ENCODE measurements around the gene GABRG3. TPM values are rescaled to one million over a fixed set of nuclear protein-coding genes. Genes with fewer than 3 reads are reported as not detected.

GABRG3 gene
- polyA plus RNA-seq, 1 experiment: not detected

DNA sequence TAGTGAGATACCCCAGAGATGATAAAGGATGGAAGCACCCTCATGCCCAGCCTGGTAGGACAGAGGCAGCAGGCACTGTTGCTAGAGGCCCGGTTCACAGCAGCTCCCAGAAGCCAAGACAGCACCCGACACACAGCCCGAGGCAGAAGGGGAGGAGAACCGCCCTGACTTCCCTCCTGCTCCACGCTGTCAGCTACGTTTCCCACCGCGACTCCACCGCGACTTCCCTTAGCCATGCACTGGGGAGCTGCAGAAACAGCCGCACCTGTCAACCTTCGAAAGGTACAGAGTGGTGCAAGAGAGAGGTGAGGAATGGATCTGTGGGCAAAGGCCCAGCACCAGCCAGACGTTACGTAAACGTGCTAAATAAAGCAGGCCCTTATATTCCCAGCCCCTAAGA lies 529.2 kb downstream of the GABRG3 start:
- no peaks in the 10 kb centered on the region for H3K27me3 ChIP-seq (ENCODE audit: control insufficient read depth, insufficient read depth, low read length)
- H3K36me3 ChIP-seq (ENCODE audit: control insufficient read depth, insufficient read depth, low read length): no peaks in the 10 kb centered on the region
- TF ChIP-seq, protein P1, sequence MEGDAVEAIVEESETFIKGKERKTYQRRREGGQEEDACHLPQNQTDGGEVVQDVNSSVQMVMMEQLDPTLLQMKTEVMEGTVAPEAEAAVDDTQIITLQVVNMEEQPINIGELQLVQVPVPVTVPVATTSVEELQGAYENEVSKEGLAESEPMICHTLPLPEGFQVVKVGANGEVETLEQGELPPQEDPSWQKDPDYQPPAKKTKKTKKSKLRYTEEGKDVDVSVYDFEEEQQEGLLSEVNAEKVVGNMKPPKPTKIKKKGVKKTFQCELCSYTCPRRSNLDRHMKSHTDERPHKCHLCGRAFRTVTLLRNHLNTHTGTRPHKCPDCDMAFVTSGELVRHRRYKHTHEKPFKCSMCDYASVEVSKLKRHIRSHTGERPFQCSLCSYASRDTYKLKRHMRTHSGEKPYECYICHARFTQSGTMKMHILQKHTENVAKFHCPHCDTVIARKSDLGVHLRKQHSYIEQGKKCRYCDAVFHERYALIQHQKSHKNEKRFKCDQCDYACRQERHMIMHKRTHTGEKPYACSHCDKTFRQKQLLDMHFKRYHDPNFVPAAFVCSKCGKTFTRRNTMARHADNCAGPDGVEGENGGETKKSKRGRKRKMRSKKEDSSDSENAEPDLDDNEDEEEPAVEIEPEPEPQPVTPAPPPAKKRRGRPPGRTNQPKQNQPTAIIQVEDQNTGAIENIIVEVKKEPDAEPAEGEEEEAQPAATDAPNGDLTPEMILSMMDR (IDR thresholded peaks at IDR 0.05; ENCODE audit: insufficient read depth, low read depth, low read length): no peak
- DNase-seq (ENCODE audit: low read depth): no peak
- POLR2A ChIA-PET: no interaction called here
- no peak overlapping the region for H3K4me3 ChIP-seq (ENCODE audit: low read depth, low read length)
- CTCF ChIA-PET: no interaction called here

DNA sequence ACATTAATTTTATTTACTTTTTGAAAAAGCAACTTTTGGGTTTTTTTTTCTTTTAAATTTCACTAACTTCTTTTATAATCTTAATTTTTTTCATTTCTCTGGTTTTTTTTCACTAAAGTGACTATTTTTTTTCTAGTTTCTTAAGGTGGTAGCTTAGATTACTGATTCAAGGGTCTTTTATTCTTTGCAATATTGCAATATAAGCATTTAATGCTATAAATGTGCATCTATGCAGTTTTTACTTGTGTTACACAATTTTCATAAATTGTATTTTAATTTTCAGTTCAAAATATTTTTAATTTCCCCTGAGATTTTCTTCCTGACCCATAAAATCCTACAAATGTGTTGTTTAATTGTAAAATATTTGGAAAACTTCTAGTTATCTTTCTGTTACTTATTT lies 535.8 kb downstream of the GABRG3 start:
- ChIA-PET POLR2A (no interaction called here), CTCF (no interaction called here)
- H3K27me3 ChIP-seq (ENCODE audit: control insufficient read depth, insufficient read depth, low read length): no peaks in the 10 kb centered on the region
- no peaks in the 10 kb centered on the region for H3K36me3 ChIP-seq (ENCODE audit: control insufficient read depth, insufficient read depth, low read length)
- no peak overlapping the region for H3K4me3 ChIP-seq (ENCODE audit: low read depth, low read length)
- TF ChIP-seq, protein P1 (IDR thresholded peaks at IDR 0.05; ENCODE audit: insufficient read depth, low read depth, low read length): no peak
- DNase-seq (ENCODE audit: low read depth): no peak

DNA sequence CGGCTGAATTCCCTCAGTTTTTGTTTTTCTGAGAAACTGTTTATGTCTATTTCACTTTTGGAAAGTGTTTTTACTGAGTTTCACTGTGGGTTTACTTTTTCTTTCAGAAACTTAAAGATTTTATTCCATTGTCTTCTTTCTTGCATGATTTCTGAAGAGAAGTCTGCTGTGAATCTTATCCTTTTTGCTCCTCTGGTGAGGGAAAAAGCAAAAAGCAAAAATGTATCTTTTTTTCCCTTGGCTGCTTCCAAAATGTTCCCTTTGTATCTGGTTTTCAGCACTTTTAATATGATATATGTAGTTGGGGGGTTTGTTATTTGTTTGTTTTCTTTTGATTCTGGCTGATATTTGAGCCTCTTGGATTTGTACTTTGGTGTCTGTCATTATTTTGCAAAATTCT lies 538.0 kb downstream of the GABRG3 start:
- no peak for DNase-seq (ENCODE audit: low read depth)
- POLR2A ChIA-PET: no interaction called here
- CTCF ChIA-PET: no interaction called here
- H3K4me3 ChIP-seq (ENCODE audit: low read depth, low read length): no peak overlapping the region
- TF ChIP-seq, protein P1 (IDR thresholded peaks at IDR 0.05; ENCODE audit: insufficient read depth, low read depth, low read length): no peak
- no peaks in the 10 kb centered on the region for H3K27me3 ChIP-seq (ENCODE audit: control insufficient read depth, insufficient read depth, low read length)
- H3K36me3 ChIP-seq (ENCODE audit: control insufficient read depth, insufficient read depth, low read length): no peaks in the 10 kb centered on the region

DNA sequence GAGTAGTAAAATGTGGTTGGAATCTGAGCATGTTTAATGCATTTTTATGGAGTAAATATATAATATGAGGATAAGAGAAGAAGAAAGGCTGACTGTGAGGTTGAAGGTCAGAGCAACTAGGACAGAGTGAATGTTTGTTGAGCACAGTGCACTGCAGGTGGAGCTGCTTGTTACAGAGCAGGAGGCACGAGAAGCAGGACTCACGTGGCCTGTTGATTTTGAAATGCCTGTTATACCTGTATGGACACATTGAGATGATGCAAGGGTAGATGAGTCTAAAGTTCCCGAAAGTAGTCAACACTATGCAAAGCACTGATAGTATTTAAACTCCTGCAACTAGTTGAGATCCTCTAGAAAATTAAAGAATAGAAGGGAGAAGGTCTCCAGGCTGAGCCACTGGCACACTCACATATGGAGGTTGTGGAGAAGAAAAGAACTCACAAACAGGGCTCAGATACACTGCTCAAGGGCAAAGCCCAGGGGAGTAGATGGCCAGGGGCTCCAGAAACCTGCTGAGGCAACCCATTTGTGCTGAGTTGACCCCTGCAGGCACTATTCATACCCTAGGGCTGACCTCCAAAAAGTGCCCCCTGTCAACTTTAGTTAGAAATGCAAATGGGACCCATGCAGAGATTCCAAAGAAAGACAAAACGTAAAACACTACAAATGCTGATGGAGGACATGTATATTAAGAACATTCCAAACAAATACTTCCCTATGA lies 541.5 kb downstream of the GABRG3 start:
- no peak for DNase-seq (ENCODE audit: low read depth)
- no peaks in the 10 kb centered on the region for H3K36me3 ChIP-seq (ENCODE audit: control insufficient read depth, insufficient read depth, low read length)
- TF ChIP-seq, protein P1 (IDR thresholded peaks at IDR 0.05; ENCODE audit: insufficient read depth, low read depth, low read length): no peak
- H3K27me3 ChIP-seq (ENCODE audit: control insufficient read depth, insufficient read depth, low read length): no peaks in the 10 kb centered on the region
- H3K4me3 ChIP-seq (ENCODE audit: low read depth, low read length): no peak overlapping the region
- CTCF ChIA-PET: no interaction called here
- POLR2A ChIA-PET: no interaction called here

DNA sequence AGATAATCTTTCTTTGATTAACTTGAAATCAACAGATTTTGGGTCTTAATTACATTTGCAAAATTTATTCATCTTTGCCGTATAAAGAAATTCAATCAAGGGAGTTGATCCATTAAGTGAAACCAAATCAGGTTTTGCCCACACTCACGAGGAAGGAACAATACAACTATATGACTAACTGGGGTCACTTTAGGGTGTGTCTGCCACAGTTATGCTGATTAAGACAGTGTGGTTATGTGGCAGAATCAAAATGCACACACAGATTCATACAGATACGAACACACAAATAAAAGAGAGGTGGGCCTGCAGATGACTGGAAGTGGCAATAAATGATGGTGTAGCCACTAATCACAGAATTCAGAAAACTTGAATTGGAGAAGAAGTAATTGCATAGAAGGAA lies 543.5 kb downstream of the GABRG3 start:
- POLR2A ChIA-PET: no interaction called here
- H3K36me3 ChIP-seq (ENCODE audit: control insufficient read depth, insufficient read depth, low read length): no peaks in the 10 kb centered on the region
- TF ChIP-seq, protein P1 (IDR thresholded peaks at IDR 0.05; ENCODE audit: insufficient read depth, low read depth, low read length): no peak
- CTCF ChIA-PET: no interaction called here
- no peak for DNase-seq (ENCODE audit: low read depth)
- H3K4me3 ChIP-seq (ENCODE audit: low read depth, low read length): no peak overlapping the region
- H3K27me3 ChIP-seq (ENCODE audit: control insufficient read depth, insufficient read depth, low read length): no peaks in the 10 kb centered on the region

Measured in BJ (cell line).